HG03103 (cell line): ENCODE results near the gene EREG.

Source experiments
- ATAC-seq: cut with Tn5 transposase; IDR thresholded peaks from one replicate; pipeline ENCODE4 v1.9.1; 2021; ENCODE audit warnings: low read depth; ENCODE audit not compliant: unreplicated experiment

EREG gene

GRCh38 chr4:74420863-74421262 is 55.9 kb downstream of the EREG start:
- ATAC-seq = no peak

GRCh38 chr4:74423104-74423503 is 58.2 kb downstream of the EREG start:
- no peak for ATAC-seq

GRCh38 chr4:74424111-74424510 is 59.2 kb downstream of the EREG start:
- ATAC-seq = no peak

- ATAC-seq = no peak
Observed at GRCh38 chr4:74426101-74426500, 61.2 kb downstream of the EREG start.

- no peak for ATAC-seq
Observed at GRCh38 chr4:74428276-74428675, 63.3 kb downstream of the EREG start.

- ATAC-seq = no peak
Observed at GRCh38 chr4:74431113-74431826, 66.3 kb downstream of the EREG start.

DNA sequence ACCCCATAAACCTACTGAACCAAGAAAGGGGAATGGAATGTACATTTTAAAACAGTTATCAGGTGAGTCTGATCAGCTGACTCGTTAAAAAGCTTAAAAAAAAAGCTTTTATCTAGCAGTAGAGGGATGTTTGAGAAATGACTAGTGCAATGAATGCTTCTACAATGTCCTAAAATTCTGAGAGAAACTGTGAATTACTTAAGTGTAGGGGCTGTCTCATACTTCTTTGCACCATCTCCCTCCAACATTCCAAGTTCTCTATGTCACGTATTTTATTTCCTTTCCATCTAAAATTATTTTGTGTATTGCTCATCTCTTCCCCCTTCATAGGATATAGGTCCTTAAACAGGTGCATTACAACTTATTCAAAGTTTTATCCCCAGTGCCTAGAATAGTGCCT is 68.1 kb downstream of the EREG start:
- no peak for ATAC-seq

DNA sequence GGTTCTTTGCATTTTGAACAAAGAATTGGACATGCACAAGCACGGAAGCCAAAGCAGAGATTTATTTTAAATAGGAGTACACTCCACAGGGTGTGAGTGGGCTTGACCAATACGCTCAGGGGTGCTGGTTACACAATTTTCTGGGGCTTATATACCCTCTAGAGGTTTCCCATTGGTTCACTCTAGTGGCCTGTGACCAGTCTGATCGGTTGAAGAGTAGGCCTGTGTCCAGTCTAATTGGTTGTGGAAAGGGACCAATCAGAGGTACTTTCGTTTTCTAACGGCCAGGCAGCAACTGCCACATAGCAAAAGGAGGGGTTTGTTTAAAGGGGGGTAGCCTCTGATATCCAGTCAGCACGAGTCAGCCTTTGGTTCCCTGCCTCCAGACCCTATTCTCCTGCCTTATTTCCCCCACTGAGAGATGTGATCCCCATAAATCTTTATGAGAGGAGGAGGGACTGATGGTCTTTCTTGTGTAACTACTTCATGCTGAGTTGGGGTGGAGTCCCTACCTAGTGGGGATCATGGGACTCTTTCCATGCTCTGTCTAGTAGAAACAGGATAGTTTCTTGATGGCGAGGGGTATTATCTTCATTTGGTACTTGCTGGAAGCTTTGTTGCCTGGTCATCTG is 68.7 kb downstream of the EREG start:
- no peak for ATAC-seq

DNA sequence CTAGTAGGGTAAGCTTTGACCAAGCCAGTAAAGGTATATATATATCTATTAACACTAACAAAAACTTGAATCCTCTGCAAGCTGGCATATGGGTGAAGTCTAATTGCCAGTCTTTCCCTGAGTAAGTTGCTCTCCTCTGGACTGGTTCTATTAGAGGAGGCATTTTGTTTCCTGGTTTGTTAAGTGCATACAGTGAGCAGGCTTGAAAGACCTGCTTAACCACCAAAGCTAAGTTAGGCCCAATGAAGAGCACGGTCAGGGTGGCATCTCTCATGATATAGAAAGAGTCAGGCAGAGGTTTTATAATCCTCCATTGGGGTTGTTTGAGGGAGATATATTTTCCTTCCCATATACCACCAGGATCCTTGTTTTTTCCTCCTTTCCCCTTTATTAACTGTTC is 70.4 kb downstream of the EREG start:
- ATAC-seq = no peak

- ATAC-seq = no peak
Observed at GRCh38 chr4:74437866-74438265, 72.9 kb downstream of the EREG start.
